Measurements from ENCODE around the gene FBXO42.

- TF ChIP-seq, protein P1, sequence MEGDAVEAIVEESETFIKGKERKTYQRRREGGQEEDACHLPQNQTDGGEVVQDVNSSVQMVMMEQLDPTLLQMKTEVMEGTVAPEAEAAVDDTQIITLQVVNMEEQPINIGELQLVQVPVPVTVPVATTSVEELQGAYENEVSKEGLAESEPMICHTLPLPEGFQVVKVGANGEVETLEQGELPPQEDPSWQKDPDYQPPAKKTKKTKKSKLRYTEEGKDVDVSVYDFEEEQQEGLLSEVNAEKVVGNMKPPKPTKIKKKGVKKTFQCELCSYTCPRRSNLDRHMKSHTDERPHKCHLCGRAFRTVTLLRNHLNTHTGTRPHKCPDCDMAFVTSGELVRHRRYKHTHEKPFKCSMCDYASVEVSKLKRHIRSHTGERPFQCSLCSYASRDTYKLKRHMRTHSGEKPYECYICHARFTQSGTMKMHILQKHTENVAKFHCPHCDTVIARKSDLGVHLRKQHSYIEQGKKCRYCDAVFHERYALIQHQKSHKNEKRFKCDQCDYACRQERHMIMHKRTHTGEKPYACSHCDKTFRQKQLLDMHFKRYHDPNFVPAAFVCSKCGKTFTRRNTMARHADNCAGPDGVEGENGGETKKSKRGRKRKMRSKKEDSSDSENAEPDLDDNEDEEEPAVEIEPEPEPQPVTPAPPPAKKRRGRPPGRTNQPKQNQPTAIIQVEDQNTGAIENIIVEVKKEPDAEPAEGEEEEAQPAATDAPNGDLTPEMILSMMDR (IDR thresholded peaks at IDR 0.05): no peak
- no peak for TF ChIP-seq EZH2 (IDR thresholded peaks at IDR 0.05)
These were observed 33.6 kb upstream of the FBXO42 start for GRCh38 chr1:16385659-16386453.
